Spleen (tissue), 7 donors: ENCODE measurements around the gene TCAF1.

Source experiments
- CTCF ChIP-seq, 11 experiments: fragments of 200-600 bp in 7 of 11; fragments of 450-650 bp in 4 of 11; sonication (generic) in 4 of 11; IDR thresholded peaks in 8 of 11; conservative IDR thresholded peaks in 3 of 11; 1 replicate in 7 of 11; 2 replicates in 4 of 11; pipeline versions ENCODE4 v1.4.0 to v1.8.0; 2016 to 2021; ENCODE audit warnings: antibody characterized with exemption in 11 of 11, inconsistent platforms in 4 of 11, mild to moderate bottlenecking in 1 of 11
- POLR2A ChIP-seq, 3 donors: fragments of 450-650 bp; IDR thresholded peaks; one replicate each; pipeline ENCODE4 v1.5.1; 2017; ENCODE audit warnings: antibody characterized with exemption in 3 of 3, mild to moderate bottlenecking in 1 of 3
- POLR2AphosphoS5 ChIP-seq, 3 donors: sonication (generic); formaldehyde crosslinking; IDR thresholded peaks; one replicate each; pipeline ENCODE4 v1.5.1; 2017; ENCODE audit warnings: antibody characterized with exemption in 3 of 3
- donor health status: DM: no; HTN: no; CAD: no; lungs with moderate emphysema.
- donor health status: DM: no; HTN: no; CAD: no.
- donor health status: DM: no; HTN: no; CAD: no.

GRCh38 chr7:143850682-143851081 lies 51.3 kb downstream of the TCAF1 start:
- TF ChIP-seq CTCF (IDR thresholded peaks at IDR 0.05 in 8 of 11, conservative IDR thresholded peaks at IDR 0.05 in 3 of 11) (no peak), POLR2A (IDR thresholded peaks at IDR 0.05) (no peak), POLR2AphosphoS5 (IDR thresholded peaks at IDR 0.05) (no peak)
